ENCODE measurements around the gene WDR45. TPM values are rescaled to one million over a fixed set of nuclear protein-coding genes. Genes with fewer than 3 reads are reported as not detected.

The WDR45 gene
- 56.1 and 61.8 TPM in 2 replicates for total RNA-seq

GRCh38 chrX:49079489-49080428 lies at the start of gene WDR45:
Gene WDR45, minus strand, starts transcription at chrX:49079887. Its CDS starts 1,792 bp downstream, at chrX:49078095.

GRCh38 chrX:49073601-49074575 lies 5.8 kb downstream of the WDR45 start, which contains the start of gene PRAF2:
Gene PRAF2, minus strand, starts transcription at chrX:49074002. Its CDS starts 15 bp downstream, at chrX:49073987.

GRCh38 chrX:49058794-49059193 lies 20.9 kb downstream of the WDR45 start, which contains the start of gene CCDC120:
Gene CCDC120, plus strand, starts transcription at chrX:49058999. Its CDS starts 3,043 bp downstream, at chrX:49062042.

GRCh38 chrX:49043220-49043986 lies 36.3 kb downstream of the WDR45 start, which contains the start of gene TFE3:
Gene TFE3, minus strand, starts transcription at chrX:49043357. Its CDS starts 131 bp downstream, at chrX:49043226.

Small RNA genes lying within 50 kb of the gene (small RNA-seq; reads per million reads assigned to genes)
- not detected for gene RNU4-52P

Other genes starting within 250 kb of the WDR45 start
- gene PCSK1N, start 244.3 kb downstream of the WDR45 start, total RNA-seq: 13.1 and 27.1 TPM in 2 replicates
- 58.8 and 60.9 TPM in 2 replicates for gene TIMM17B, start 182.1 kb downstream of the WDR45 start, total RNA-seq
- 47.9 and 62.4 TPM in 2 replicates for gene PQBP1, start 182.0 kb downstream of the WDR45 start, total RNA-seq
- gene SLC35A2, start 168.2 kb downstream of the WDR45 start, total RNA-seq: 20.8 and 35.4 TPM in 2 replicates
- gene PIM2, start 160.9 kb downstream of the WDR45 start, total RNA-seq: 5.9 and 8.5 TPM in 2 replicates
- 34.5 and 40.6 TPM in 2 replicates for gene OTUD5, start 122.3 kb downstream of the WDR45 start, total RNA-seq
- gene KCND1, start 108.0 kb downstream of the WDR45 start, total RNA-seq: 0.11 and 0.39 TPM in 2 replicates
- 13.3 and 15.3 TPM in 2 replicates for gene GRIPAP1, start 77.6 kb downstream of the WDR45 start, total RNA-seq
- gene TFE3, start 36.5 kb downstream of the WDR45 start, total RNA-seq: 55.4 and 62.0 TPM in 2 replicates
- 8.2 and 9.3 TPM in 2 replicates for gene CCDC120, start 20.9 kb downstream of the WDR45 start, total RNA-seq
- 19.0 and 19.2 TPM in 2 replicates for gene PRAF2, start 5.9 kb downstream of the WDR45 start, total RNA-seq
- gene GPKOW, start 43.8 kb upstream of the WDR45 start, total RNA-seq: 13.3 and 13.9 TPM in 2 replicates
- gene MAGIX, start 82.9 kb upstream of the WDR45 start, total RNA-seq: 16.3 and 21.6 TPM in 2 replicates
- 35.3 and 60.5 TPM in 2 replicates for gene PLP2, start 92.0 kb upstream of the WDR45 start, total RNA-seq
- 11.4 and 14.3 TPM in 2 replicates for gene PRICKLE3, start 106.5 kb upstream of the WDR45 start, total RNA-seq
- under 0.01 TPM in 1 of 2 replicates, not detected in the other for gene SYP, start 120.3 kb upstream of the WDR45 start, total RNA-seq
- not detected in 2 replicates for gene CACNA1F, start 153.5 kb upstream of the WDR45 start, total RNA-seq
- 10.6 and 19.6 TPM in 2 replicates for gene CCDC22, start 155.6 kb upstream of the WDR45 start, total RNA-seq
- 0.54 TPM in 1 of 2 replicates, not detected in the other for gene FOXP3, start 184.8 kb upstream of the WDR45 start, total RNA-seq
- 6.3 and 12.6 TPM in 2 replicates for gene PPP1R3F, start 189.9 kb upstream of the WDR45 start, total RNA-seq
- not detected in 2 replicates for gene GAGE10, start 223.8 kb upstream of the WDR45 start, total RNA-seq
- not detected in 2 replicates for gene GAGE12J, start 242.2 kb upstream of the WDR45 start, total RNA-seq

All from placental epithelial cell (primary cell).